Occipital lobe (tissue), 2 donors: Measurements from ENCODE around the gene RAE1. TPM values are rescaled to one million over a fixed set of nuclear protein-coding genes. Genes with fewer than 3 reads are reported as not detected.

Experiments used
- DNase-seq: peaks from one replicate; lab custom pipeline; 2025; lab: John Stamatoyannopoulos, UW
- total RNA-seq: library from RNA; depleted of rRNA; stranded (reverse); fragments of >200 nt; gene quantifications from one replicate; pipeline ENCODE4 v1.2.3, GENCODE V29; 2014

The RAE1 gene
- total RNA-seq, 1 donor from 2014 or later: 35.2 TPM

- DNase-seq: no peak
These were observed 21.1 kb downstream of the RAE1 start for GRCh38 chr20:57372157-57372556.

- DNase-seq: no peak
These were observed 21.7 kb downstream of the RAE1 start for GRCh38 chr20:57372581-57373350.

- DNase-seq: no peak
These were observed 23.4 kb downstream of the RAE1 start for GRCh38 chr20:57374343-57374930.

GRCh38 chr20:57374931-57375651 is 24.0 kb downstream of the RAE1 start:
- no peak for DNase-seq

- no peak for DNase-seq
These were observed 24.7 kb downstream of the RAE1 start for GRCh38 chr20:57375652-57376230.

- DNase-seq: no peak
These were observed 26.3 kb downstream of the RAE1 start for GRCh38 chr20:57377350-57377749.

- no peak for DNase-seq
These were observed 27.1 kb downstream of the RAE1 start for GRCh38 chr20:57378107-57378506.

- DNase-seq: no peak
These were observed 27.7 kb downstream of the RAE1 start for GRCh38 chr20:57378646-57379262.

GRCh38 chr20:57379263-57379647 is 28.2 kb downstream of the RAE1 start:
- DNase-seq: no peak

- DNase-seq: no peak
These were observed 29.2 kb downstream of the RAE1 start for GRCh38 chr20:57380081-57380750.

GRCh38 chr20:57381596-57382503 is 30.8 kb downstream of the RAE1 start:
- DNase-seq: peak; percentile 64

GRCh38 chr20:57382516-57382915 is 31.5 kb downstream of the RAE1 start:
- DNase-seq: no peak

GRCh38 chr20:57383447-57384347 is 32.6 kb downstream of the RAE1 start:
- no peak for DNase-seq

GRCh38 chr20:57384486-57384885 is 33.4 kb downstream of the RAE1 start:
- DNase-seq: no peak

GRCh38 chr20:57384953-57385761 is 34.1 kb downstream of the RAE1 start:
- no peak for DNase-seq

- DNase-seq: no peak
These were observed 34.9 kb downstream of the RAE1 start for GRCh38 chr20:57385940-57386339.

GRCh38 chr20:57386762-57387161 is 35.7 kb downstream of the RAE1 start:
- no peak for DNase-seq

GRCh38 chr20:57387463-57387862 is 36.4 kb downstream of the RAE1 start:
- DNase-seq: no peak
